CD14-positive monocyte (primary cell): ENCODE results near the gene SSR4. TPM values are rescaled to one million over a fixed set of nuclear protein-coding genes. Genes with fewer than 3 reads are reported as not detected.

Source experiments
- DNase-seq, 3 donors: peaks; one replicate each; pipeline ENCODE4 v3.0.0-alpha.2; 2011 to 2022
- H2AFZ ChIP-seq: 2 replicates; pipeline ENCODE4 v1.6.0; 2012; ENCODE audit warnings: mild to moderate bottlenecking, low read depth, low read length, inconsistent platforms; ENCODE audit not compliant: insufficient read depth, poor library complexity, severe bottlenecking
- H3K27ac ChIP-seq, 2 donors: 1 replicate in 1 of 2; 2 replicates in 1 of 2; pipeline ENCODE4 v1.5.1; 2012 to 2013; ENCODE audit warnings: low read length in 2 of 2, control low read depth in 1 of 2, inconsistent platforms in 1 of 2, low read depth in 1 of 2, mild to moderate bottlenecking in 1 of 2
- H3K27me3 ChIP-seq, 2 donors: one replicate each; pipeline versions ENCODE4 v1.6.0 to v1.6.1; 2011 to 2013; ENCODE audit warnings: low read length in 2 of 2; ENCODE audit not compliant: control insufficient read depth in 2 of 2, insufficient read depth in 2 of 2
- H3K36me3 ChIP-seq, 2 donors: replicated peaks in 1 of 2; 1 replicate in 1 of 2; 2 replicates in 1 of 2; pipeline versions ENCODE4 v1.5.1 to v1.6.1; 2012 to 2013; ENCODE audit warnings: low read length in 2 of 2, control low read depth in 1 of 2, inconsistent platforms in 1 of 2, mild to moderate bottlenecking in 1 of 2; ENCODE audit not compliant: insufficient read depth in 2 of 2, control insufficient read depth in 1 of 2
- H3K4me1 ChIP-seq, 2 donors: 1 replicate in 1 of 2; 2 replicates in 1 of 2; pipeline versions ENCODE4 v1.5.1 to v1.6.1; 2012 to 2013; ENCODE audit warnings: low read length in 2 of 2, control low read depth in 1 of 2, inconsistent platforms in 1 of 2, mild to moderate bottlenecking in 1 of 2, moderate library complexity in 1 of 2; ENCODE audit not compliant: insufficient read depth in 2 of 2, control insufficient read depth in 1 of 2
- H3K4me2 ChIP-seq: replicated peaks from 2 replicates; pipeline ENCODE3; 2012; ENCODE audit warnings: low read length, moderate library complexity, mild to moderate bottlenecking; ENCODE audit not compliant: poor library complexity, severe bottlenecking; ENCODE audit errors: extremely low read depth
- H3K4me3 ChIP-seq, 3 experiments: fragments of 200-600 bp in 1 of 3; sonication (generic) in 1 of 3; replicated peaks in 1 of 3; 1 replicate in 2 of 3; 2 replicates in 1 of 3; pipeline ENCODE4 v1.5.1; 2011 to 2013; ENCODE audit warnings: low read length in 3 of 3, mild to moderate bottlenecking in 3 of 3, control low read depth in 2 of 3, low read depth in 2 of 3, inconsistent platforms in 1 of 3, moderate library complexity in 1 of 3
- H3K79me2 ChIP-seq: 2 replicates; pipeline ENCODE4 v1.6.0; 2012; ENCODE audit warnings: mild to moderate bottlenecking, control low read depth, inconsistent platforms, low read length, moderate library complexity; ENCODE audit not compliant: insufficient read depth
- H3K9ac ChIP-seq: 2 replicates; pipeline ENCODE4 v1.6.0; 2017; ENCODE audit warnings: low read length, mild to moderate bottlenecking; ENCODE audit not compliant: insufficient read depth, poor library complexity, severe bottlenecking
- H3K9me3 ChIP-seq, 2 donors: replicated peaks in 1 of 2; 1 replicate in 1 of 2; 2 replicates in 1 of 2; pipeline versions ENCODE4 v1.5.1 to v1.6.1; 2012 to 2013; ENCODE audit warnings: low read length in 2 of 2, control low read depth in 1 of 2; ENCODE audit not compliant: control insufficient read depth in 1 of 2, insufficient read depth in 1 of 2
- H4K20me1 ChIP-seq: 2 replicates; pipeline ENCODE4 v1.6.0; 2012; ENCODE audit warnings: mild to moderate bottlenecking, low read length, control low read depth, moderate library complexity; ENCODE audit not compliant: insufficient read depth
- H3K27ac Mint-ChIP-seq, 7 donors: one replicate each; pipeline ENCODE4 v1.8.0; 2020; ENCODE audit warnings: mild to moderate bottlenecking in 7 of 7, mixed read lengths in 7 of 7, moderate library complexity in 6 of 7, inconsistent platforms in 2 of 7
- H3K27me3 Mint-ChIP-seq, 3 donors: one replicate each; pipeline ENCODE4 v1.8.0; 2021 to 2022; ENCODE audit warnings: low read depth in 3 of 3, mild to moderate bottlenecking in 3 of 3, mixed read lengths in 3 of 3, moderate library complexity in 3 of 3, inconsistent platforms in 1 of 3
- H3K36me3 Mint-ChIP-seq, 2 donors: one replicate each; pipeline ENCODE4 v1.8.0; 2020; ENCODE audit warnings: mixed read lengths in 2 of 2, inconsistent platforms in 1 of 2, mild to moderate bottlenecking in 1 of 2
- H3K4me1 Mint-ChIP-seq: one replicate; pipeline ENCODE4 v1.8.0; 2020; ENCODE audit warnings: mild to moderate bottlenecking, mixed read lengths
- H3K4me3 Mint-ChIP-seq, 2 donors: one replicate each; pipeline ENCODE4 v1.8.0; 2020; ENCODE audit warnings: mild to moderate bottlenecking in 2 of 2, mixed read lengths in 2 of 2, moderate library complexity in 1 of 2
- H3K9me3 Mint-ChIP-seq, 7 donors: one replicate each; pipeline ENCODE4 v1.8.0; 2020 to 2022; ENCODE audit warnings: mixed read lengths in 7 of 7, mild to moderate bottlenecking in 6 of 7, moderate library complexity in 6 of 7, inconsistent platforms in 2 of 7
- CTCF ChIP-seq: fragments of 200-600 bp; IDR thresholded peaks from one replicate; pipeline ENCODE4 v1.8.0; 2022; ENCODE audit warnings: antibody characterized with exemption, mild to moderate bottlenecking
- WGBS: methylation state at CpG from one replicate; pipeline ENCODE4 v1.1.5; 2013; ENCODE audit warnings: missing lambda C conversion rate; ENCODE audit not compliant: insufficient coverage; 5-methylcytosine and 5-hydroxymethylcytosine counted together
- intact Hi-C, 2 donors: fragments of 100-400 bp; cut with micrococcal nuclease; formaldehyde crosslinking; loops; one replicate each; pipeline versions ENCODE4 v1.15.0 to v1.15.1; 2023
- polyA plus RNA-seq, 3 donors: library from polyadenylated mRNA; depleted of rRNA in 1 of 3; unstranded in 2 of 3; stranded (reverse) in 1 of 3; fragments of 300-500 nt in 2 of 3; fragments of >200 nt in 1 of 3; fragmentation: Illumina TruSeq in 2 of 3; gene quantifications; 1 replicate in 2 of 3; 2 replicates in 1 of 3; pipeline ENCODE4 v1.2.3, GENCODE V29; 2012 to 2021

SSR4 gene
- polyA plus RNA-seq, 3 donors: 201 to 419 (median 362) TPM

- 95% methylated on average over 25 of the region's 48 CpGs for WGBS
- no peak overlapping the region for H3K4me3 ChIP-seq
- H4K20me1 ChIP-seq: no peaks in the 10 kb centered on the region
- H2AFZ ChIP-seq: no peak overlapping the region
- peaks cover 0 to 10% (median 2%) of the 10 kb centered on the region in 7 donors for H3K9me3 Mint-ChIP-seq
- no peak for TF ChIP-seq CTCF
- no peak overlapping the region for H3K27ac Mint-ChIP-seq
- H3K79me2 ChIP-seq: no peaks in the 10 kb centered on the region
- no peak overlapping the region for H3K9ac ChIP-seq
- H3K27me3 Mint-ChIP-seq: peaks cover 0 to 3% (median under 1%) of the 10 kb centered on the region in 3 donors
- H3K4me1 ChIP-seq: no peaks in the 10 kb centered on the region
- H3K36me3 ChIP-seq: no peaks in the 10 kb centered on the region
- no peak overlapping the region for H3K4me2 ChIP-seq
- no peaks in the 10 kb centered on the region for H3K36me3 Mint-ChIP-seq
- H3K9me3 ChIP-seq: no peaks in the 10 kb centered on the region
- H3K27ac ChIP-seq: no peak overlapping the region
- no peak overlapping the region for H3K4me3 Mint-ChIP-seq
- H3K4me1 Mint-ChIP-seq: no peaks in the 10 kb centered on the region
- intact Hi-C loops: no loop called here
- H3K27me3 ChIP-seq: no peaks in the 10 kb centered on the region
- no peak for DNase-seq
Measured at GRCh38 chrX:153773741-153774575, 20.5 kb upstream of the SSR4 start.

- Histone ChIP-seq H3K4me1 (no peaks in the 10 kb centered on the region), H3K27me3 (peaks cover 0 to 2% of the 10 kb centered on the region in 2 donors), H4K20me1 (no peaks in the 10 kb centered on the region), H3K79me2 (no peaks in the 10 kb centered on the region), H3K36me3 (no peaks in the 10 kb centered on the region), H3K4me2 (no peak overlapping the region), H3K27ac (no peak overlapping the region), H3K4me3 (no peak overlapping the region), H3K9me3 (no peaks in the 10 kb centered on the region), H2AFZ (no peak overlapping the region), H3K9ac (no peak overlapping the region)
- 97% methylated on average over 12 of the region's 37 CpGs for WGBS
- Mint-ChIP-seq H3K4me1 (no peaks in the 10 kb centered on the region), H3K4me3 (no peak overlapping the region), H3K27me3 (peaks cover 2 to 8% (median 6%) of the 10 kb centered on the region in 3 donors), H3K27ac (no peak overlapping the region), H3K9me3 (peaks cover 0 to 10% (median 2%) of the 10 kb centered on the region in 7 donors), H3K36me3 (no peaks in the 10 kb centered on the region)
- no peak for TF ChIP-seq CTCF
- intact Hi-C loops: no loop called here
- DNase-seq: no peak
Measured at GRCh38 chrX:153774576-153775292, 19.7 kb upstream of the SSR4 start.
